Measurements from ENCODE around the gene FUZ. TPM values are rescaled to one million over a fixed set of nuclear protein-coding genes. Genes with fewer than 3 reads are reported as not detected.

The FUZ gene
- total and polyA plus RNA-seq, 2 donors (not counting 1 experiment from before 2014, with no cell fraction given): 30.2 to 31.5 TPM

DNA sequence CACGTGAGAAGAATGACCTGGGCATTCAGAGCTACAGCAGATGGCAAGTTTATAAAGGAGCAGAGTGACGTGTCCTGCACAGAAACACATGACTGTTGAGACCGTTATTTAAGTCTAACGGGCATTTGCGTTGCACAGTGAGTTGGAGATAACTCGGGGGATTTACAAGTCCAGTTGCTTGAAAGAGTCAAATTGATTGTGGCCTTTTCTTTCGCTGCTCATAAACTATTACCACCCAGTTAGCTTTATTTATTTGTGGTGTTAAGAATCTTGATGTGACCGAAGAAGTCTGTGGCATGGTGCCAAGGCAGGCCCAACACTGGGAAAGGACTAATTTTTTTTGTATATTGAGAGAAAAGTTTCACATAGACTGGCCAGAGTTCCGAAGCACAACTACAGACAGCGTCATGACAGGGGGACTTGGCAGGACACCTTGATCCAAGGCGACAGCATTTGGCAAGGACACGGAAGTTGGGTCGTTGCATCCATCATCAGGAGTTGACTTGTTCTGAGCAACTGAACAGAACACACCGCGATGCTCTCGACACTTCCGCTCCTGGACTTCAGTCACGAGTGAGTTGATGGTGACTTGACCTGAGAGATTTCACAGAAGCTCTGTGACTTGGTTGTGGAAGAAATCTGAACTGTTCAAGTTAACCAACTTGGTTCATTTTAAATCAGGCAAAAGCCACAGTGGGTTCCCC is 25.9 kb upstream of the FUZ start:
- no peak overlapping the region for H2AFZ ChIP-seq (ENCODE audit: insufficient read depth, low read depth, low read length, poor library complexity, severe bottlenecking)
- ChIA-PET POLR2A (no interaction called here), CTCF (no interaction called here)
- H3K27me3 ChIP-seq (replicated peaks in 1 of 4; ENCODE audit: control extremely low read depth in 1 of 4, control insufficient read depth in 3 of 4, insufficient read depth in 4 of 4, low read length in 3 of 4): no peaks in the 10 kb centered on the region
- no peak for TF ChIP-seq EZH2 (IDR thresholded peaks at IDR 0.05; ENCODE audit: borderline replicate concordance, insufficient read depth, low read depth, low read length, poor library complexity, severe bottlenecking)
- TF ChIP-seq, protein P1, sequence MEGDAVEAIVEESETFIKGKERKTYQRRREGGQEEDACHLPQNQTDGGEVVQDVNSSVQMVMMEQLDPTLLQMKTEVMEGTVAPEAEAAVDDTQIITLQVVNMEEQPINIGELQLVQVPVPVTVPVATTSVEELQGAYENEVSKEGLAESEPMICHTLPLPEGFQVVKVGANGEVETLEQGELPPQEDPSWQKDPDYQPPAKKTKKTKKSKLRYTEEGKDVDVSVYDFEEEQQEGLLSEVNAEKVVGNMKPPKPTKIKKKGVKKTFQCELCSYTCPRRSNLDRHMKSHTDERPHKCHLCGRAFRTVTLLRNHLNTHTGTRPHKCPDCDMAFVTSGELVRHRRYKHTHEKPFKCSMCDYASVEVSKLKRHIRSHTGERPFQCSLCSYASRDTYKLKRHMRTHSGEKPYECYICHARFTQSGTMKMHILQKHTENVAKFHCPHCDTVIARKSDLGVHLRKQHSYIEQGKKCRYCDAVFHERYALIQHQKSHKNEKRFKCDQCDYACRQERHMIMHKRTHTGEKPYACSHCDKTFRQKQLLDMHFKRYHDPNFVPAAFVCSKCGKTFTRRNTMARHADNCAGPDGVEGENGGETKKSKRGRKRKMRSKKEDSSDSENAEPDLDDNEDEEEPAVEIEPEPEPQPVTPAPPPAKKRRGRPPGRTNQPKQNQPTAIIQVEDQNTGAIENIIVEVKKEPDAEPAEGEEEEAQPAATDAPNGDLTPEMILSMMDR (IDR thresholded peaks at IDR 0.05): no peak
- WGBS (ENCODE audit: insufficient coverage): 97% methylated on average over 16 of the region's 18 CpGs
- Mint-ChIP-seq H3K27ac (peak overlapping the region; percentile 6), H3K27me3 (no peaks in the 10 kb centered on the region), H3K4me3 (no peak overlapping the region), H3K4me1 (peaks cover 19% of the 10 kb centered on the region), H3K9me3 (ENCODE audit: insufficient read depth) (no peaks in the 10 kb centered on the region)
- H3K9me3 ChIP-seq (ENCODE audit: control extremely low read depth in 1 of 3, control insufficient read depth in 2 of 3, insufficient read depth in 1 of 3, low read length in 2 of 3): no peaks in the 10 kb centered on the region
- no peaks in the 10 kb centered on the region for H3K79me2 ChIP-seq (ENCODE audit: control insufficient read depth, insufficient read depth, low read length)
- H3K27ac ChIP-seq (ENCODE audit: low read length in 2 of 2): no peak overlapping the region
- no peak overlapping the region for H3K9ac ChIP-seq (ENCODE audit: low read length)
- DNase-seq (no peak), ATAC-seq (ENCODE audit: low read depth) (no peak)
- H3K4me1 ChIP-seq (ENCODE audit: control insufficient read depth in 2 of 2, insufficient read depth in 2 of 2, low read length in 2 of 2): peaks cover 16 to 24% of the 10 kb centered on the region in 2 donors
- H3K4me3 ChIP-seq (ENCODE audit: control extremely low read depth in 1 of 5, extremely low read depth in 1 of 5, insufficient read depth in 1 of 5, low read depth in 2 of 5, low read length in 4 of 5): no peak overlapping the region
- intact Hi-C loops (cut with micrococcal nuclease): no loop called here
- H3K4me2 ChIP-seq (replicated peaks; ENCODE audit: low read depth, low read length, poor library complexity, severe bottlenecking): no peak overlapping the region
- no peaks in the 10 kb centered on the region for H4K20me1 ChIP-seq (ENCODE audit: control insufficient read depth, insufficient read depth, low read length, poor library complexity, severe bottlenecking)
- peaks cover 0 to 55% of the 10 kb centered on the region in 2 experiments for H3K36me3 ChIP-seq (replicated peaks in 1 of 2; ENCODE audit: control extremely low read depth in 1 of 2, control insufficient read depth in 1 of 2, extremely low read depth in 1 of 2, insufficient read depth in 2 of 2, low read length in 1 of 2)

DNA sequence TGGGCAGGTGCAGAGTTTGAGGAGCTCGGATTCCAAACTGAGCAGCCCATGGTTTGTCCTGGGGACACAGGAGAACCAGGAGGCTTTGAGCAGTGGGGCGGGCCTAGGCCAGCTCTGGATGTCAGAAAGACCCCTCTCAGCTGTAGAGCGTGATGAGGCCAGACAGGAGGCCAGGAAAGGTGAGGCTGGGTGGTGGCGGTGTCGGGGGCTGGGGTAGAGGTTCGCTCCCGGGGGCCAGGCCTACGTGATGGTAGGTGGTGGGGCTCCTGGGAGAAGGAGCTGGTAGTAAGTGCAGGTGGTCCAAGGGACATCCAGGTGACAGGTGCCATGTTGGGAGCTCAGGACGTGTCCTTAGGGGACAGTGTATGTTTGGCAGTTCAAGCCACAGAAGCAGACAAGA is 24.3 kb upstream of the FUZ start:
- no peaks in the 10 kb centered on the region for H3K27me3 Mint-ChIP-seq
- H3K4me3 Mint-ChIP-seq: no peak overlapping the region
- H3K27ac ChIP-seq (ENCODE audit: low read length in 2 of 2): no peak overlapping the region
- ATAC-seq (ENCODE audit: low read depth) (no peak), DNase-seq (no peak)
- H3K9ac ChIP-seq (ENCODE audit: low read length): no peak overlapping the region
- over 99% methylated on average over 9 of the region's 9 CpGs for WGBS (ENCODE audit: insufficient coverage)
- no peaks in the 10 kb centered on the region for H3K27me3 ChIP-seq (replicated peaks in 1 of 4; ENCODE audit: control extremely low read depth in 1 of 4, control insufficient read depth in 3 of 4, insufficient read depth in 4 of 4, low read length in 3 of 4)
- ChIA-PET CTCF (no interaction called here), POLR2A (no interaction called here)
- H2AFZ ChIP-seq (ENCODE audit: insufficient read depth, low read depth, low read length, poor library complexity, severe bottlenecking): no peak overlapping the region
- intact Hi-C loops (cut with micrococcal nuclease): no loop called here
- H3K4me1 Mint-ChIP-seq: peaks cover 7% of the 10 kb centered on the region
- peaks cover 3 to 8% of the 10 kb centered on the region in 2 donors for H3K4me1 ChIP-seq (ENCODE audit: control insufficient read depth in 2 of 2, insufficient read depth in 2 of 2, low read length in 2 of 2)
- no peaks in the 10 kb centered on the region for H3K9me3 ChIP-seq (ENCODE audit: control extremely low read depth in 1 of 3, control insufficient read depth in 2 of 3, insufficient read depth in 1 of 3, low read length in 2 of 3)
- no peak overlapping the region for H3K4me3 ChIP-seq (ENCODE audit: control extremely low read depth in 1 of 5, extremely low read depth in 1 of 5, insufficient read depth in 1 of 5, low read depth in 2 of 5, low read length in 4 of 5)
- TF ChIP-seq EZH2 (IDR thresholded peaks at IDR 0.05; ENCODE audit: borderline replicate concordance, insufficient read depth, low read depth, low read length, poor library complexity, severe bottlenecking): no peak
- TF ChIP-seq, protein P1 (IDR thresholded peaks at IDR 0.05): no peak
- H3K27ac Mint-ChIP-seq: no peak overlapping the region
- H3K9me3 Mint-ChIP-seq (ENCODE audit: insufficient read depth): no peaks in the 10 kb centered on the region
- no peaks in the 10 kb centered on the region for H3K79me2 ChIP-seq (ENCODE audit: control insufficient read depth, insufficient read depth, low read length)
- peaks cover 0 to 69% of the 10 kb centered on the region in 2 experiments for H3K36me3 ChIP-seq (replicated peaks in 1 of 2; ENCODE audit: control extremely low read depth in 1 of 2, control insufficient read depth in 1 of 2, extremely low read depth in 1 of 2, insufficient read depth in 2 of 2, low read length in 1 of 2)
- H4K20me1 ChIP-seq (ENCODE audit: control insufficient read depth, insufficient read depth, low read length, poor library complexity, severe bottlenecking): no peaks in the 10 kb centered on the region
- no peak overlapping the region for H3K4me2 ChIP-seq (replicated peaks; ENCODE audit: low read depth, low read length, poor library complexity, severe bottlenecking)
